ENCODE measurements around the gene ESPNL. TPM values are rescaled to one million over a fixed set of nuclear protein-coding genes. Genes with fewer than 3 reads are reported as not detected.

ESPNL gene
- total RNA-seq, 2 experiments from 2014 or later: 0.05 TPM; not detected in 1

DNA sequence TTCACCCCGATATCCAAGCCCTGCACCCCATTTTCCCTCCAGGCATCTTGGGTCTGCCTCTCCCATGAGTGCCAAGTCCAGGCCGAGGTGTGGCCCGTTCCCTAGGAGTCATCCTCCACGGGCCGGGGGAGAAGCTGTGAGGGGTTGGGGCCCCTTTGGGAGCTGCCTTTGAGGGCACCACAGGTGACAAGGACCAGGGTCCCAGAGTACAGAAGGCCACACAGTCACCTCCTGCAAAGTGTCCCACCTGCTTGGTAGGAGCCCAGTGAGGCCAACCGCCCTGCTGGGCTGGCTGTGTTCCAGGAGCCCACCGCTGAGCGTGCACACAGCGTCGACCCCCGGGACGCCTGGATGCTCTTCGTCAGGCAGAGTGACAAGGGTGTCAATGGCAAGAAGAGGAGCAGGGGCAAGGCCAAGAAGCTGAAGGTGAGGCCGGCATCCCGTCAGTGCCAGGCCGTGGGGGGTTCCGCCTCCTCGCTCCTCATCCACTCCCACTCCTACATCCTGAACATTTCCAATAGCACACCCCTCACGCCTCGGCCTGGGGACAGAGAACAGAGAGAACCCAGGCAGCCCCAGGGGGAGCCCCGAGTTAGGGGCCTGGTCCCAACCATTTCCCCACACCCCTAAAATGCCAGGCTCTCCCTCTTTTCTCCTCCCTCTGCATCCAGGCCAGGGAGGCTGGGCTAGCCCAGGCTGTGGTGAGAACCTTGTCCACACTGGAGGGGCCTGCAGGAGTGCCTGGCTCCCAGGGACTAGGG, 61.3 kb downstream of the ESPNL start:
- Mint-ChIP-seq H3K36me3 (ENCODE audit: low read depth) (no peaks in the 10 kb centered on the region), H3K4me1 (peaks cover 6% of the 10 kb centered on the region), H3K9me3 (no peaks in the 10 kb centered on the region), H3K27me3 (peaks cover 31% of the 10 kb centered on the region), H3K4me3 (no peak overlapping the region), H3K27ac (no peak overlapping the region)
- DNase-seq: no peak
- ChIA-PET CTCF (interaction anchor here (0.6 to 1.0 kb wide), 2 partner anchors 41 to 272 kb away, joined by 3 to 5 read pairs; no protein-coding TSS in a partner anchor), POLR2A (no interaction called here)

DNA sequence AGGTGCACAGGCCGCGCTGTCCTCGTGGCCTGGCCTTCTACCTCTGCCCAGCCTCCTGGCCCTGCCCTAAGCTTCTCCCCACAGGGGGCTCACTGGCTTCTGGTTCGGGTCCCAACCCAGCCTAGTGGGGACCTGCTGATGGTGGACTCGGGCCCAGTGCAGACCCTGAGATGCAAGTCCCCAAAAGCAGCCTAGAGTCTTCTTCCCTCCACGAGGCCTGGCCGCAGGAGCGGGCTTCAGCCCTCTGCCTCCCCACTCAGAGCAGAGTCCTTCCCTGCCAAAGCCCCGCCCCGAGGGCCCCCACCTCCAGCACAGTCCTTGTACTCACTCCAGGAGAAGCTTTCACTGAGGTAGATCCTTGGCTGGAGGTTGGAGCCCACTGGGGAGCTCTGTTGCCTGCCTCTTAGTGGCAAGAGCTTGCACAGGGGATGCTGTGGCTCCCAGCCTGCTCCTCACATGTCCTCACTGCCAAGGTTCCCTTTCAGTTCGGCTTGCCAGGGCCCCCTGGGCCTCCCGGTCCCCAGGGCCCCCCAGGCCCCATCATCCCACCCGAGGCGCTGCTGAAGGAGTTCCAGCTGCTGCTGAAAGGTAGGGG, 62.2 kb downstream of the ESPNL start:
- ChIA-PET POLR2A (no interaction called here), CTCF (interaction anchor here (0.6 to 1.1 kb wide), 2 partner anchors 193 to 273 kb away, joined by 3 to 5 read pairs; no protein-coding TSS in a partner anchor)
- Mint-ChIP-seq H3K36me3 (ENCODE audit: low read depth) (no peaks in the 10 kb centered on the region), H3K27me3 (peaks cover 31% of the 10 kb centered on the region), H3K27ac (no peak overlapping the region), H3K9me3 (no peaks in the 10 kb centered on the region), H3K4me3 (no peak overlapping the region), H3K4me1 (peaks cover 6% of the 10 kb centered on the region)
- no peak for DNase-seq

DNA sequence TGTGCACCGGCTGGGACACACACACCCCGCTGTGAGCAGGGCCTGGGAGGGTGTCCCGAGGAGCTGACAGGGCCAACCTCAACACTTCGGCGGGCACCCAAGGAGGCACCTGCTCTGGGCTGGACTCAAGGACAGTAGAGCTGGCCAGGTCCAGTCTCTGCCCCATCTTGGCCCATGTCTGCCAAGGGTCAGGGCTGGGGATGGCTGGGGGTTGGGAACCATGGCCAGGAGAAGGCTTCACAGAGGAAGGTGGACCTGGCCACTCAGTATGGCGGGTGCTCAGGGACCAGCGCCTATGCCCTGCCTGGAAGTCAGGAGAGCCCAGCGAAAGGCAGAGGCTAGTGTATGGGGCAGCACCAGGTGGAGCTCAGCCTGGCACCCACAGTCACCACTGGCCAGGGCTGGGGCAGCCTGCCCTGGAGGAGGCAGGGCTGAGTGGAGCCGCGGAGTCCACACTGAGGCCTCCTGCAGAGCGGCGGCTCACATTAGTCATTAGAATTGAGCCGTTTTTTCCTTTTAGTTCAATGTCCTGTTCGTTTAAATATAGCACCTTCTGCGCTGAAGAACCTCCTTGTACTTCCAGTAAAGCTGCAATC, 62.8 kb downstream of the ESPNL start:
- H3K4me1 Mint-ChIP-seq: peaks cover 6% of the 10 kb centered on the region
- no peak for DNase-seq
- peaks cover 31% of the 10 kb centered on the region for H3K27me3 Mint-ChIP-seq
- H3K9me3 Mint-ChIP-seq: no peaks in the 10 kb centered on the region
- CTCF ChIA-PET: interaction anchor here (1.1 kb wide), 1 partner anchor 194 kb away, joined by 3 read pairs; no protein-coding TSS in a partner anchor
- POLR2A ChIA-PET: no interaction called here
- no peak overlapping the region for H3K4me3 Mint-ChIP-seq
- no peaks in the 10 kb centered on the region for H3K36me3 Mint-ChIP-seq (ENCODE audit: low read depth)
- no peak overlapping the region for H3K27ac Mint-ChIP-seq

DNA sequence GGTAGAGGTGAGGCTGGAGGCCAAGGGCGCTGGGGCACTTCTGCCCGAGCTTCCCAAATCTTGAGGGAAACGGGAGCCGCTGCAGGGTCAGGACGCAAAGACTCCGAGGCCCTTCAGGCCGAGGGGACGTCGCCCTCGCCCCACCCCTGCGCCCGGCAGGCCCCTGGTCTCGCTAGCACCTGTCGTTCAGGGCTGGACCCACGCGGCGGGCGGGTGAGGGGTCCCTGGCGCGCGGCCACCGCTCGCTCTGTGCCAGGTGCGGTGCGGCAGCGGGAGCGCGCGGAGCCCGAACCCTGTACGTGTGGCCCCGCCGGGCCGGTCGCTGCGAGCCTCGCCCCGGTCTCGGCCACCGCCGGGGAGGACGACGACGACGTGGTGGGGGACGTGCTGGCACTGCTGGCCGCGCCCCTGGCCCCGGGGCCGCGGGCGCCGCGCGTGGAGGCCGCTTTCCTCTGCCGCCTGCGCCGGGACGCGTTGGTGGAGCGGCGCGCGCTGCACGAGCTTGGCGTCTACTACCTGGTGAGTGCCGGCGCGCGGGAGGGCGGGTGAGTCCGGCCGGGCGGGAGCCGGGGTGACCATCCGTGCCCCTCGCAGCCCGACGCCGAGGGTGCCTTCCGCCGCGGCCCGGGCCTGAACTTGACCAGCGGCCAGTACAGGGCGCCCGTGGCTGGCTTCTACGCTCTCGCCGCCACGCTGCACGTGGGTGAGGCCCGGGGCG, 63.5 kb downstream of the ESPNL start:
- CTCF ChIA-PET: no interaction called here
- Mint-ChIP-seq H3K4me1 (peaks cover 6% of the 10 kb centered on the region), H3K4me3 (no peak overlapping the region), H3K9me3 (no peaks in the 10 kb centered on the region), H3K27ac (no peak overlapping the region), H3K36me3 (ENCODE audit: low read depth) (no peaks in the 10 kb centered on the region), H3K27me3 (peaks cover 31% of the 10 kb centered on the region)
- POLR2A ChIA-PET: no interaction called here
- no peak for DNase-seq

DNA sequence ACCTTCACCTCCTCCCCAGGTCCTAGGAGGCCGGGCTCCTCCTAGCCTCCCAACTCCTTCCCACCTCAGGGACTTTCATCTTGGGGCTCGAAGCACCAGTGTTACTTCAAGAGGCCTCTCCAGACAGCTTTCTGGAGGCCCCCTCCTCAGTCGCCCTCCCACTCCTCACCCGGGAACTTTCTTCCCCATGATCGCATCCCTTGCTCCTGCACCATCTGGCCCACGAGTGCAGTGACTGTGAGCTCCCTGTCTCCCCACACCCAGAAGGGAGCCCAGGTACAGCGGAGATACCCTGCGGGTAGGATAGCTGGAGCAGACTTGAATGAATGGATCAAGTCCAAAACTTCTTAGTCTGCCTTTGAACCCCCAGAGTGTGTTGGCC, 64.8 kb downstream of the ESPNL start:
- Mint-ChIP-seq H3K36me3 (ENCODE audit: low read depth) (peaks cover 3% of the 10 kb centered on the region), H3K27ac (no peak overlapping the region), H3K9me3 (no peaks in the 10 kb centered on the region), H3K27me3 (peaks cover 24% of the 10 kb centered on the region), H3K4me1 (peaks cover 2% of the 10 kb centered on the region), H3K4me3 (no peak overlapping the region)
- CTCF ChIA-PET: interaction anchor here (1.2 kb wide), 1 partner anchor 98 kb away, joined by 4 read pairs; no protein-coding TSS in a partner anchor
- no peak for DNase-seq
- POLR2A ChIA-PET: no interaction called here

DNA sequence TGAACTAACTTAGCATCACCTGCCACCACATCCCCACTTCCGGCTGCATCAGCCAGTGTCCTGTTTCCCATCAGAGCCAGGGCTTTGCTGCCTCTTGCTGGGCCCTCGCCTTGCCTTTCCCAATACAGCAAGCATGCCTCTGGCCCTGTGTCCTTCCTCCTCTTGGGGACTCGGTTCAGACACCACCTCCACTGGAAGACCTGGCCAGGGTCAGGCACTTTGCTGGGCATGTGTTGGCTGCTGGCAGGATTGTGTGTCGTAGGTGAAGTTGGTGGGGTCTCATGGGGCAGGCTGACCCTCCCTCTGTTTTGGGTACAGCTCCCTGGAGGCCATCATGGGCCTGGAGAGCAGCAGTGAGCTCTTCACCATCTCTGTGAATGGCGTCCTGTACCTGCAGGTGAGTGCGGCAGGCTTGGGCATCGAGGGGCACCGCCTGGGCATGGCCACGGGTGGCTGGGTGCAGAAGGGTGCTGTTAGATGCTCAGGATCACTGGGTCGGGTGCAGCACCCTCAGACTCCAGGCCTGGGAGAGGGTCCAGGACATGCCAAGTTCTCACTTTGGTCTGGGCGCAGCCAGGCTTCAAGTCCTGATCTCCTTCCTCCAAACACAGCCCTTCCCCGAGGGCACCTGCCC, 65.3 kb downstream of the ESPNL start:
- CTCF ChIA-PET: interaction anchor here (1.2 kb wide), 1 partner anchor 98 kb away, joined by 4 read pairs; no protein-coding TSS in a partner anchor
- Mint-ChIP-seq H3K4me1 (peaks cover 3% of the 10 kb centered on the region), H3K36me3 (ENCODE audit: low read depth) (peaks cover 7% of the 10 kb centered on the region), H3K27me3 (peaks cover 23% of the 10 kb centered on the region), H3K4me3 (no peak overlapping the region), H3K9me3 (no peaks in the 10 kb centered on the region), H3K27ac (no peak overlapping the region)
- POLR2A ChIA-PET: no interaction called here
- DNase-seq: no peak

DNA sequence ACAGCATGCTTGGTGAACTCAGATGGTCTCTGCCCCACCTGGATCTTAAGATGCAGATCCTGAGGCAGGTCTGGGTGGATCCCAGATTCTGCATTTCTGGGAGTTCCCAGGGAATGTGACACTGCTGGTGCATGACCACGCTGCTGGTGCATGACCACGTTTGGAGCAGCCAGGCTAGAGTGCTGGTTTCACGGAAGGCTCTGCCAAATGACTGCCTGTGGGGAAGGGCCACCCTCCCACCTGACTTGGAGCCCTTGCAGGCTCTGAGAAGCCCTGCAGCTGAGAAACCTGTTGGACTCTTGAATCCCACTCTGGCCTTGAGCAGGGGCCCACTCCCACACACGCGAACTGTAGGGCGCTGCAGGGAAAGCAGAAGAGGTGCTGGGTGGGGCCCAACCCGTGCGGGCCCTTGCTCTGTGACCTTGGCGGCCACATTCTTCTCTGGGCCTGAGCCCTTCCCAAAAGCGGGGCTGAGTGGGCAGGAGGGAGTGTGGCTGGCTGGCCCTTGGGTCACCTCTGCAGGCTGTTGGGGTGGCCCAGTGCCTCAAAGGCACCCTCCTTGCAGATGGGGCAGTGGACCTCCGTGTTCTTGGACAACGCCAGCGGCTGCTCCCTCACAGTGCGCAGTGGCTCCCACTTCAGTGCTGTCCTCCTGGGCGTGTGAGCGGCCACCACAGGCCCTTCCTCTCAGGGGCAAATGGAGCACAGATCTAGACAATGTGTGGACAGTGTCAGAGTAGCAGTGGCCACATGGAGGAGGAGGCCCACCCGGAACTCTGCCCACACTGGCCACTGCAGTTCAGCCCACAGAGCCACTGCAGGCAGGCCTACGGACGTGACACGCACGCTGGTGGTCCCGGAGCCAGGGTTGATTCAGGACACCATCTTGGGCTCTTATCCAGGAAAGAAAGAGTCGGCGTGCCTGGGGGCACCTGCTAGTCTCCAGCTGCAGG, 66.5 kb downstream of the ESPNL start:
- H3K27me3 Mint-ChIP-seq: peaks cover 20% of the 10 kb centered on the region
- H3K27ac Mint-ChIP-seq: no peak overlapping the region
- no peak for DNase-seq
- no peaks in the 10 kb centered on the region for H3K9me3 Mint-ChIP-seq
- H3K4me1 Mint-ChIP-seq: peaks cover 3% of the 10 kb centered on the region
- H3K4me3 Mint-ChIP-seq: no peak overlapping the region
- H3K36me3 Mint-ChIP-seq (ENCODE audit: low read depth): peaks cover 11% of the 10 kb centered on the region
- CTCF ChIA-PET: interaction anchor here (0.9 kb wide), 1 partner anchor 94 kb away, joined by 3 read pairs; no protein-coding TSS in a partner anchor
- POLR2A ChIA-PET: no interaction called here

DNA sequence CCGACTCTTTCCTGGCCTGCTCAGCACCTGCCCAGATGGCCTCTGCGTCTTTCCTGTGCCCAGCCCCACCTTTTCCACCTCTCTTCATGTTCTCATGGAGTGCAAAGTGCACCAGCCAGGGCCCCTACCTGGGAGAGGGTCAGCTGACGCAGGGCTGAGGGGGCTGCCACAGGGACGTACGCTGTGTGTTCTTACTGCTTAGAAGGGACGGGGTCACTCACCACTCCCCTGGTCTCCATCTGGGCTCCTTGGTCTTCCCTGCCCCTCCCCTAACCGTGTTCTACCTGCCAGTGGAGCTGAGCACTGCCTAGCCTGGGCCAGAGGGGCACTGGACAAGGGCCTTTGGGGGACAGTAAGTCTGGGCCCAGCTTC, 67.2 kb downstream of the ESPNL start:
- peaks cover 3% of the 10 kb centered on the region for H3K4me1 Mint-ChIP-seq
- H3K36me3 Mint-ChIP-seq (ENCODE audit: low read depth): peaks cover 11% of the 10 kb centered on the region
- DNase-seq: no peak
- H3K27ac Mint-ChIP-seq: no peak overlapping the region
- H3K27me3 Mint-ChIP-seq: peaks cover 17% of the 10 kb centered on the region
- POLR2A ChIA-PET: no interaction called here
- no peaks in the 10 kb centered on the region for H3K9me3 Mint-ChIP-seq
- CTCF ChIA-PET: interaction anchor here (0.9 kb wide), 1 partner anchor 94 kb away, joined by 3 read pairs; no protein-coding TSS in a partner anchor
- no peak overlapping the region for H3K4me3 Mint-ChIP-seq

DNA sequence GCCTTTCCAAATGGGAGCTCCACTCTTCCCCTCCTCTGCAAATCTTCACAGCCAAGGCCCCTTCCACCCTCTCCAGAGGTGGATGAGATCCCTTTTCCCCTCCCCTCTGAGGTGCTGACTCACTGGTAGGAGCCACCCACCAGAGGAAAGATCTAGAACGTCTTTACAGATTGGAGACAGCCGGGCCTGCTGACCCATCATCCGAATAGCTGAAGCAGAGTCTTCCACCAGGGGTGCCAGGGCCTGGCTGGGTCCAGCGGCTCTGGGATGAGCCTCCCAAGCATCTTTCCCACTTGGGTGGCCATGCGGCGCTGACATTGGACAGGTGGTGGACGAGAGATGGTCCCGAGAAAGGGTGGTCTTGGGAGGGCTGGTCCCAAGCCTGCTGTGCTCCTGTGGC, 67.6 kb downstream of the ESPNL start:
- peaks cover 12% of the 10 kb centered on the region for H3K36me3 Mint-ChIP-seq (ENCODE audit: low read depth)
- peaks cover 16% of the 10 kb centered on the region for H3K27me3 Mint-ChIP-seq
- peaks cover 3% of the 10 kb centered on the region for H3K4me1 Mint-ChIP-seq
- DNase-seq: no peak
- H3K9me3 Mint-ChIP-seq: no peaks in the 10 kb centered on the region
- ChIA-PET CTCF (interaction anchor here (0.9 kb wide), 1 partner anchor 93 kb away, joined by 3 read pairs; no protein-coding TSS in a partner anchor), POLR2A (no interaction called here)
- no peak overlapping the region for H3K27ac Mint-ChIP-seq
- no peak overlapping the region for H3K4me3 Mint-ChIP-seq

DNA sequence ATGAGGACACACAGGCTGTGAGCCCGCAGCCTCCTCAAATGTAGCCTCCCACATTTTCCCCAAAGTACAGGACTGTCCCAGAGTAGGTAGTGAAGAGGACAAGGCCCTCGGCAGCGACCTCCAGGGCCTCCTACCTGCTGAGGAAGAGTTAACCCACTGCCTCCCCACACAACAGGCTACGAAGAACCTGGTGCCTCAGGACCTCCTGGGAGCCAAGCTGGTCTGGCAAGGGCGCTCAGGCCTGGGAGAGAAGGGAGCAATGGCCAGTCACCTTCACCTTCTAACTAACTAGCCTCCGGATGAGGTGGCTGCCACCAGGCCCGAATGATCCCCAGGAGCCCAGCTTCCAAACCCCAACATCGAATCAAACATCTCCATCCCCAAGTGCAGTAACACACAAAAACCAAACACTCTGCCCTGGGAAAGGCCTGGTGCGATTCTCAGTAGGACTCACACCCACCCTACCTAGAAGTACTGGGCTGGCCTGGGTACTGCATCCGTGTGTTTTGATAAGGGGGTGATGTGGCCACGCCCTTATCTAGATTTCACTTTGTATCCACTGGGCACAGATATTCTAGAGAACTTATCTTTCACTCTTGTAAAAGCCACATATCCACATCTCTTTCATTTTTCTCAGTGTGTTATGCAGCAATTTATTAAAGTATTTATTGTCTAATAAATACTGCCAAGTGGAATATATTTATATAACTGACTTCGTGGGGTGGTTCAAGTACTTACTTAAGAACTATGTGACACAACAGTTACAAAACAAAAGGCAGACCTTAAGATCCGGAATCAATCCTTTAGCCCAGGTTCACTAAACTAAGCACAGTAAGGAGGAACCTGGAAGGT, 68.3 kb downstream of the ESPNL start:
- Mint-ChIP-seq H3K27ac (no peak overlapping the region), H3K27me3 (peaks cover 11% of the 10 kb centered on the region), H3K4me3 (no peak overlapping the region), H3K9me3 (no peaks in the 10 kb centered on the region), H3K36me3 (ENCODE audit: low read depth) (peaks cover 17% of the 10 kb centered on the region), H3K4me1 (peaks cover 3% of the 10 kb centered on the region)
- CTCF ChIA-PET: no interaction called here
- DNase-seq: no peak
- POLR2A ChIA-PET: no interaction called here

DNA sequence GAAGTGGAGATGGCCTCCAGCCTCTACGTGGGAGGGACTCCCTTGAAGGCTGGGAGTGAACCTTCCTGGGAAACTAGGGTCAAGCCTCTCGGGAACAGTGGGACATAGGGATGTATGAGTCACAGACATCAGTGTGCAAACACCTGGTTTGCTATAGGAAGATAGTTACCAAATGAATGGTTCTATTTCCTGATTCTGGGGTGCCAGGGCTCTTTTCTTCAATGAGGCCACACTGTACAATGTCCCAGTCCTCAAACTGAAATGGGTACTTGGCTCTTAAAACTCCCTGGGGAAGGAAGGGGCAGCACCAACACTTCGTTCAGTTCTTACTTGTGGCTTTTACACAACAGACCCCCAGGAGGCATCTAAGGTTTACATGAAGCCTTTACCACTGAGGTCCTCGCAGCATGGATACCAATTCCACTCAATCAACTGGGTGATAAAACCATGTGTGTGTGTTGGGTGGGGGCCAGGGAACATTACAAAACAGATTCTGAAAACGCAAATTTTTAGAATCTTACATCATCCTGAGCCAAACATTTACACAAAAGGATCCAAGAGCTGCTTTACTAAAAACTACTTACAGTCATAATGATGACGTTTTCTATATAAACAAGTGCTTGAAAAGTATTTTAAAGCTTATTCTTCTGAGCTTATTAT, 69.0 kb downstream of the ESPNL start:
- H3K27me3 Mint-ChIP-seq: peaks cover 11% of the 10 kb centered on the region
- ChIA-PET POLR2A (interaction anchor here (0.6 kb wide), 1 partner anchor 23 kb away, joined by 4 read pairs; no protein-coding TSS in a partner anchor), CTCF (no interaction called here)
- DNase-seq: no peak
- H3K4me3 Mint-ChIP-seq: no peak overlapping the region
- H3K36me3 Mint-ChIP-seq (ENCODE audit: low read depth): peaks cover 19% of the 10 kb centered on the region
- no peak overlapping the region for H3K27ac Mint-ChIP-seq
- peaks cover 3% of the 10 kb centered on the region for H3K4me1 Mint-ChIP-seq
- no peaks in the 10 kb centered on the region for H3K9me3 Mint-ChIP-seq
